HG03460 (cell line): Measurements from ENCODE around the gene CDHR2.

Experiments
- ATAC-seq: cut with Tn5 transposase; IDR thresholded peaks from one replicate; pipeline ENCODE4 v1.9.1; 2021; ENCODE audit not compliant: unreplicated experiment

Gene CDHR2

GRCh38 chr5:176548967-176549444 lies at the start of gene CDHR2:
Gene CDHR2, plus strand, starts transcription at chr5:176549342. Its CDS starts 16,011 bp downstream, at chr5:176565353.
- no peak for ATAC-seq

GRCh38 chr5:176500511-176500910 lies 48.6 kb upstream of the CDHR2 start:
- ATAC-seq = no peak

- ATAC-seq = no peak
Observed at GRCh38 chr5:176501333-176501732, 47.8 kb upstream of the CDHR2 start.

- ATAC-seq = no peak
Observed at GRCh38 chr5:176503496-176503895, 45.6 kb upstream of the CDHR2 start.

GRCh38 chr5:176507911-176508310 lies 41.2 kb upstream of the CDHR2 start:
- no peak for ATAC-seq

- no peak for ATAC-seq
Observed at GRCh38 chr5:176508603-176509002, 40.5 kb upstream of the CDHR2 start.

GRCh38 chr5:176513788-176514187 lies 35.4 kb upstream of the CDHR2 start:
- ATAC-seq = no peak

GRCh38 chr5:176514244-176514950 lies 34.7 kb upstream of the CDHR2 start:
- no peak for ATAC-seq

GRCh38 chr5:176515396-176515795 lies 33.7 kb upstream of the CDHR2 start:
- ATAC-seq = no peak

- no peak for ATAC-seq
Observed at GRCh38 chr5:176517053-176517661, 32.0 kb upstream of the CDHR2 start.

- ATAC-seq = no peak
Observed at GRCh38 chr5:176519810-176520720, 29.1 kb upstream of the CDHR2 start.

GRCh38 chr5:176521286-176521685 lies 27.9 kb upstream of the CDHR2 start:
- ATAC-seq = no peak

- ATAC-seq = no peak
Observed at GRCh38 chr5:176521699-176522263, 27.4 kb upstream of the CDHR2 start.

GRCh38 chr5:176524138-176524537 lies 25.0 kb upstream of the CDHR2 start:
- no peak for ATAC-seq

GRCh38 chr5:176524987-176525386 lies 24.2 kb upstream of the CDHR2 start:
- no peak for ATAC-seq

GRCh38 chr5:176525677-176526076 lies 23.5 kb upstream of the CDHR2 start:
- ATAC-seq = no peak

- no peak for ATAC-seq
Observed at GRCh38 chr5:176526462-176526861, 22.7 kb upstream of the CDHR2 start.

- ATAC-seq = no peak
Observed at GRCh38 chr5:176527246-176528222, 21.6 kb upstream of the CDHR2 start.

GRCh38 chr5:176528301-176528700 lies 20.8 kb upstream of the CDHR2 start:
- no peak for ATAC-seq

GRCh38 chr5:176528761-176529115 lies 20.4 kb upstream of the CDHR2 start:
- ATAC-seq = no peak
